GM23338 (cell line): ENCODE measurements around the gene RAB34. TPM values are rescaled to one million over a fixed set of nuclear protein-coding genes. Genes with fewer than 3 reads are reported as not detected.

Source experiments
- ATAC-seq: fragments of 200-7000 bp; cut with Tn5 transposase; 3 replicates; pipeline ENCODE4 v1.9.1; 2020
- DNase-seq: peaks from one replicate; pipeline ENCODE4 v3.0.0-alpha.2; 2015; ENCODE audit warnings: low spot score
- H2AFZ ChIP-seq: fragments of 200-600 bp; sonication (generic); 2 replicates; pipeline ENCODE4 v1.8.0; 2016; ENCODE audit warnings: antibody characterized with exemption, mild to moderate bottlenecking, moderate library complexity
- H3F3A ChIP-seq: fragments of 200-600 bp; sonication (generic); replicated peaks from 2 replicates; pipeline ENCODE4 v1.8.0; 2017; ENCODE audit warnings: antibody characterized with exemption, mixed run types, low read depth
- H3K27ac ChIP-seq: fragments of 200-600 bp; sonication (generic); 2 replicates; pipeline ENCODE4 v1.6.1; 2016; ENCODE audit warnings: low read depth
- H3K27me3 ChIP-seq: fragments of 200-600 bp; sonication (generic); 2 replicates; pipeline ENCODE4 v1.8.0; 2016; ENCODE audit warnings: mild to moderate bottlenecking, mixed run types, moderate library complexity; ENCODE audit not compliant: insufficient read depth
- H3K36me3 ChIP-seq: fragments of 200-600 bp; sonication (generic); 2 replicates; pipeline ENCODE4 v1.8.0; 2016; ENCODE audit warnings: mild to moderate bottlenecking; ENCODE audit not compliant: insufficient read depth
- H3K4me1 ChIP-seq: fragments of 200-600 bp; sonication (generic); 2 replicates; pipeline ENCODE4 v1.8.0; 2016; ENCODE audit warnings: mild to moderate bottlenecking, moderate library complexity; ENCODE audit not compliant: insufficient read depth
- H3K4me2 ChIP-seq: fragments of 200-600 bp; sonication (generic); 2 replicates; pipeline ENCODE4 v1.7.1; 2017; ENCODE audit warnings: mixed run types
- H3K4me3 ChIP-seq: fragments of 200-600 bp; sonication (generic); 2 replicates; pipeline ENCODE4 v1.6.1; 2016; ENCODE audit warnings: mixed run types
- H3K79me2 ChIP-seq: fragments of 200-600 bp; sonication (generic); replicated peaks from 2 replicates; pipeline ENCODE4 v1.8.0; 2017; ENCODE audit warnings: mild to moderate bottlenecking; ENCODE audit not compliant: insufficient read depth
- H3K9me2 ChIP-seq: fragments of 200-600 bp; sonication (generic); 2 replicates; pipeline ENCODE4 v1.8.0; 2017; ENCODE audit not compliant: insufficient read depth
- H4K20me1 ChIP-seq: fragments of 200-600 bp; sonication (generic); replicated peaks from 2 replicates; pipeline ENCODE4 v1.8.0; 2017; ENCODE audit warnings: mild to moderate bottlenecking; ENCODE audit not compliant: insufficient read depth
- H3K27ac Mint-ChIP-seq: 2 replicates; pipeline ENCODE4 v1.8.0; 2020; ENCODE audit warnings: inconsistent platforms, mild to moderate bottlenecking, moderate library complexity, mixed read lengths
- H3K27me3 Mint-ChIP-seq: 3 replicates; pipeline ENCODE4 v1.8.0; 2022; ENCODE audit warnings: low read depth, mild to moderate bottlenecking, moderate library complexity, mixed read lengths, inconsistent platforms; ENCODE audit not compliant: insufficient read depth, poor library complexity
- H3K36me3 Mint-ChIP-seq: 3 replicates; pipeline ENCODE4 v1.8.0; 2021; ENCODE audit warnings: low read depth, mild to moderate bottlenecking, inconsistent platforms, moderate library complexity, mixed read lengths
- H3K4me1 Mint-ChIP-seq: 3 replicates; pipeline ENCODE4 v1.8.0; 2020; ENCODE audit warnings: mild to moderate bottlenecking, inconsistent platforms, mixed read lengths
- H3K4me3 Mint-ChIP-seq: 3 replicates; pipeline ENCODE4 v1.8.0; 2021; ENCODE audit warnings: moderate library complexity, mild to moderate bottlenecking, inconsistent platforms, mixed read lengths
- H3K9me3 Mint-ChIP-seq: 3 replicates; pipeline ENCODE4 v1.8.0; 2020; ENCODE audit warnings: moderate library complexity, mild to moderate bottlenecking, inconsistent platforms, mixed read lengths
- CREB1 ChIP-seq: fragments of 250-450 bp; sonication (Bioruptor Pico); IDR thresholded peaks from 2 replicates; pipeline ENCODE4 v1.5.0; 2020; ENCODE audit warnings: low read depth, mild to moderate bottlenecking, moderate library complexity
- CTCF ChIP-seq, 2 experiments: fragments of 200-600 bp in 1 of 2; sonication (generic) in 1 of 2; conservative IDR thresholded peaks; 2 replicates each; pipeline versions ENCODE4 v1.5.1 to v1.6.1; 2016 to 2017; ENCODE audit warnings: antibody characterized with exemption in 2 of 2, low read depth in 2 of 2, mild to moderate bottlenecking in 2 of 2, moderate library complexity in 1 of 2
- ETS1 ChIP-seq: IDR thresholded peaks from 2 replicates; pipeline ENCODE4 v1.6.1; 2016; ENCODE audit warnings: antibody characterized with exemption
- EZH2 ChIP-seq: fragments of 200-600 bp; sonication (generic); IDR thresholded peaks from one replicate; pipeline ENCODE4 v1.8.0; 2017; ENCODE audit warnings: antibody characterized with exemption, mild to moderate bottlenecking, low read depth; ENCODE audit not compliant: unreplicated experiment
- EZH2phosphoT487 ChIP-seq: fragments of 200-600 bp; sonication (generic); IDR thresholded peaks from one replicate; pipeline ENCODE4 v1.8.1; 2018; ENCODE audit warnings: antibody characterized with exemption; ENCODE audit not compliant: unreplicated experiment
- JUNB ChIP-seq: IDR thresholded peaks from one replicate; pipeline ENCODE4 v1.6.1; 2016; ENCODE audit warnings: antibody characterized with exemption; ENCODE audit not compliant: unreplicated experiment
- NANOG ChIP-seq: IDR thresholded peaks from 2 replicates; pipeline ENCODE4 v1.6.1; 2016; ENCODE audit warnings: antibody characterized with exemption, borderline replicate concordance
- POLR2AphosphoS5 ChIP-seq: IDR thresholded peaks from 2 replicates; pipeline ENCODE4 v1.6.1; 2016; ENCODE audit warnings: antibody characterized with exemption, low read depth
- STAT1 ChIP-seq: IDR thresholded peaks from one replicate; pipeline ENCODE4 v1.6.1; 2016; ENCODE audit warnings: antibody characterized with exemption; ENCODE audit not compliant: unreplicated experiment
- ZNF114 ChIP-seq: fragments of 250-450 bp; sonication (Bioruptor Pico); IDR thresholded peaks from 2 replicates; pipeline ENCODE4 v1.5.0; 2020; ENCODE audit warnings: mild to moderate bottlenecking, moderate library complexity
- ZNF331 ChIP-seq: fragments of 250-450 bp; sonication (Bioruptor Pico); IDR thresholded peaks from 2 replicates; pipeline ENCODE4 v1.5.0; 2020; ENCODE audit warnings: low read depth, mild to moderate bottlenecking, moderate library complexity
- polyA plus RNA-seq: library from polyadenylated mRNA; unstranded; fragments of >200 nt; fragmentation: Nextera tagmentation; extraction: Ambion mirVana; gene quantifications from 2 replicates; pipeline ENCODE4 v1.2.1, GENCODE V29; 2016
- total RNA-seq: library from RNA; depleted of rRNA; stranded (reverse); fragments of >200 nt; shearing (Covaris generic); gene quantifications from 2 replicates; pipeline ENCODE4 v1.2.3, GENCODE V29; 2014
- TF ChIP-seq, protein P1 (sequence below): fragments of 250-450 bp; sonication (Bioruptor Pico); IDR thresholded peaks from 2 replicates; pipeline ENCODE4 v1.5.0; 2020; ENCODE audit warnings: mild to moderate bottlenecking, moderate library complexity
- TF ChIP-seq, protein P2 (sequence below): IDR thresholded peaks from one replicate; pipeline ENCODE4 v1.6.1; 2018; ENCODE audit warnings: antibody characterized with exemption; ENCODE audit not compliant: unreplicated experiment

The RAB34 gene
- total and polyA plus RNA-seq, 2 experiments from 2014 or later = 184 to 394 TPM

- peaks cover 30% of the 10 kb centered on the region for H3K27me3 Mint-ChIP-seq
- no peak within 1 kb of the TSS for H2AFZ ChIP-seq
Measured at GRCh38 chr17:28726226-28726626, 8.6 kb upstream of the RAB34 start, which contains the start of gene TLCD1. Gene TLCD1, minus strand, starts transcription at chr17:28726233. Its CDS starts 136 bp downstream, at chr17:28726097.

More at GRCh38 chr17:28726226-28726626, 8.6 kb upstream of the RAB34 start, which contains the start of gene TLCD1:
- H4K20me1 ChIP-seq = peaks cover 24% of the 10 kb centered on the region
- H3F3A ChIP-seq = peaks cover 59% of the 10 kb centered on the region
- TF ChIP-seq ZNF114 (CRISPR knock-in tag) = no peak
- TF ChIP-seq EZH2 = no peak
- TF ChIP-seq ZNF331 (CRISPR knock-in tag) = no peak
- TF ChIP-seq JUNB = no peak
- no peak for TF ChIP-seq STAT1
- TF ChIP-seq, protein P1, sequence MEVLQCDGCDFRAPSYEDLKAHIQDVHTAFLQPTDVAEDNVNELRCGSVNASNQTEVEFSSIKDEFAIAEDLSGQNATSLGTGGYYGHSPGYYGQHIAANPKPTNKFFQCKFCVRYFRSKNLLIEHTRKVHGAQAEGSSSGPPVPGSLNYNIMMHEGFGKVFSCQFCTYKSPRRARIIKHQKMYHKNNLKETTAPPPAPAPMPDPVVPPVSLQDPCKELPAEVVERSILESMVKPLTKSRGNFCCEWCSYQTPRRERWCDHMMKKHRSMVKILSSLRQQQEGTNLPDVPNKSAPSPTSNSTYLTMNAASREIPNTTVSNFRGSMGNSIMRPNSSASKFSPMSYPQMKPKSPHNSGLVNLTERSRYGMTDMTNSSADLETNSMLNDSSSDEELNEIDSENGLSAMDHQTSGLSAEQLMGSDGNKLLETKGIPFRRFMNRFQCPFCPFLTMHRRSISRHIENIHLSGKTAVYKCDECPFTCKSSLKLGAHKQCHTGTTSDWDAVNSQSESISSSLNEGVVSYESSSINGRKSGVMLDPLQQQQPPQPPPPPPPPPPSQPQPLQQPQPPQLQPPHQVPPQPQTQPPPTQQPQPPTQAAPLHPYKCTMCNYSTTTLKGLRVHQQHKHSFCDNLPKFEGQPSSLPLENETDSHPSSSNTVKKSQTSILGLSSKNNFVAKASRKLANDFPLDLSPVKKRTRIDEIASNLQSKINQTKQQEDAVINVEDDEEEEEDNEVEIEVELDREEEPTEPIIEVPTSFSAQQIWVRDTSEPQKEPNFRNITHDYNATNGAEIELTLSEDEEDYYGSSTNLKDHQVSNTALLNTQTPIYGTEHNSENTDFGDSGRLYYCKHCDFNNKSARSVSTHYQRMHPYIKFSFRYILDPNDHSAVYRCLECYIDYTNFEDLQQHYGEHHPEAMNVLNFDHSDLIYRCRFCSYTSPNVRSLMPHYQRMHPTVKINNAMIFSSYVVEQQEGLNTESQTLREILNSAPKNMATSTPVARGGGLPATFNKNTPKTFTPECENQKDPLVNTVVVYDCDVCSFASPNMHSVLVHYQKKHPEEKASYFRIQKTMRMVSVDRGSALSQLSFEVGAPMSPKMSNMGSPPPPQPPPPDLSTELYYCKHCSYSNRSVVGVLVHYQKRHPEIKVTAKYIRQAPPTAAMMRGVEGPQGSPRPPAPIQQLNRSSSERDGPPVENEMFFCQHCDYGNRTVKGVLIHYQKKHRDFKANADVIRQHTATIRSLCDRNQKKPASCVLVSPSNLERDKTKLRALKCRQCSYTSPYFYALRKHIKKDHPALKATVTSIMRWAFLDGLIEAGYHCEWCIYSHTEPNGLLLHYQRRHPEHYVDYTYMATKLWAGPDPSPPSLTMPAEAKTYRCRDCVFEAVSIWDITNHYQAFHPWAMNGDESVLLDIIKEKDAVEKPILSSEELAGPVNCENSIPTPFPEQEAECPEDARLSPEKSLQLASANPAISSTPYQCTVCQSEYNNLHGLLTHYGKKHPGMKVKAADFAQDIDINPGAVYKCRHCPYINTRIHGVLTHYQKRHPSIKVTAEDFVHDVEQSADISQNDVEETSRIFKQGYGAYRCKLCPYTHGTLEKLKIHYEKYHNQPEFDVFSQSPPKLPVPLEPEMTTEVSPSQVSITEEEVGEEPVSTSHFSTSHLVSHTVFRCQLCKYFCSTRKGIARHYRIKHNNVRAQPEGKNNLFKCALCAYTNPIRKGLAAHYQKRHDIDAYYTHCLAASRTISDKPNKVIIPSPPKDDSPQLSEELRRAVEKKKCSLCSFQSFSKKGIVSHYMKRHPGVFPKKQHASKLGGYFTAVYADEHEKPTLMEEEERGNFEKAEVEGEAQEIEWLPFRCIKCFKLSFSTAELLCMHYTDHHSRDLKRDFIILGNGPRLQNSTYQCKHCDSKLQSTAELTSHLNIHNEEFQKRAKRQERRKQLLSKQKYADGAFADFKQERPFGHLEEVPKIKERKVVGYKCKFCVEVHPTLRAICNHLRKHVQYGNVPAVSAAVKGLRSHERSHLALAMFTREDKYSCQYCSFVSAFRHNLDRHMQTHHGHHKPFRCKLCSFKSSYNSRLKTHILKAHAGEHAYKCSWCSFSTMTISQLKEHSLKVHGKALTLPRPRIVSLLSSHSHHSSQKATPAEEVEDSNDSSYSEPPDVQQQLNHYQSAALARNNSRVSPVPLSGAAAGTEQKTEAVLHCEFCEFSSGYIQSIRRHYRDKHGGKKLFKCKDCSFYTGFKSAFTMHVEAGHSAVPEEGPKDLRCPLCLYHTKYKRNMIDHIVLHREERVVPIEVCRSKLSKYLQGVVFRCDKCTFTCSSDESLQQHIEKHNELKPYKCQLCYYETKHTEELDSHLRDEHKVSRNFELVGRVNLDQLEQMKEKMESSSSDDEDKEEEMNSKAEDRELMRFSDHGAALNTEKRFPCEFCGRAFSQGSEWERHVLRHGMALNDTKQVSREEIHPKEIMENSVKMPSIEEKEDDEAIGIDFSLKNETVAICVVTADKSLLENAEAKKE = no peak
- no peak for TF ChIP-seq EZH2phosphoT487
- no peak for TF ChIP-seq ETS1
- no peak for TF ChIP-seq CREB1 (CRISPR knock-in tag)
- TF ChIP-seq CTCF (conservative IDR thresholded peaks at IDR 0.05; ENCODE audit: low read depth in 2 of 2) = no peak
- TF ChIP-seq, protein P2, sequence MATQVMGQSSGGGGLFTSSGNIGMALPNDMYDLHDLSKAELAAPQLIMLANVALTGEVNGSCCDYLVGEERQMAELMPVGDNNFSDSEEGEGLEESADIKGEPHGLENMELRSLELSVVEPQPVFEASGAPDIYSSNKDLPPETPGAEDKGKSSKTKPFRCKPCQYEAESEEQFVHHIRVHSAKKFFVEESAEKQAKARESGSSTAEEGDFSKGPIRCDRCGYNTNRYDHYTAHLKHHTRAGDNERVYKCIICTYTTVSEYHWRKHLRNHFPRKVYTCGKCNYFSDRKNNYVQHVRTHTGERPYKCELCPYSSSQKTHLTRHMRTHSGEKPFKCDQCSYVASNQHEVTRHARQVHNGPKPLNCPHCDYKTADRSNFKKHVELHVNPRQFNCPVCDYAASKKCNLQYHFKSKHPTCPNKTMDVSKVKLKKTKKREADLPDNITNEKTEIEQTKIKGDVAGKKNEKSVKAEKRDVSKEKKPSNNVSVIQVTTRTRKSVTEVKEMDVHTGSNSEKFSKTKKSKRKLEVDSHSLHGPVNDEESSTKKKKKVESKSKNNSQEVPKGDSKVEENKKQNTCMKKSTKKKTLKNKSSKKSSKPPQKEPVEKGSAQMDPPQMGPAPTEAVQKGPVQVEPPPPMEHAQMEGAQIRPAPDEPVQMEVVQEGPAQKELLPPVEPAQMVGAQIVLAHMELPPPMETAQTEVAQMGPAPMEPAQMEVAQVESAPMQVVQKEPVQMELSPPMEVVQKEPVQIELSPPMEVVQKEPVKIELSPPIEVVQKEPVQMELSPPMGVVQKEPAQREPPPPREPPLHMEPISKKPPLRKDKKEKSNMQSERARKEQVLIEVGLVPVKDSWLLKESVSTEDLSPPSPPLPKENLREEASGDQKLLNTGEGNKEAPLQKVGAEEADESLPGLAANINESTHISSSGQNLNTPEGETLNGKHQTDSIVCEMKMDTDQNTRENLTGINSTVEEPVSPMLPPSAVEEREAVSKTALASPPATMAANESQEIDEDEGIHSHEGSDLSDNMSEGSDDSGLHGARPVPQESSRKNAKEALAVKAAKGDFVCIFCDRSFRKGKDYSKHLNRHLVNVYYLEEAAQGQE = no peak
- TF ChIP-seq POLR2AphosphoS5 = no peak
- TF ChIP-seq NANOG = no peak
- H3K4me2 ChIP-seq = peak within 1 kb of the TSS; percentile 99
- peaks cover 22% of the 10 kb centered on the region for H3K79me2 ChIP-seq
- peak within 1 kb of the TSS; percentile 98 for H3K4me3 ChIP-seq
- no peaks in the 10 kb centered on the region for H3K27me3 ChIP-seq
- ATAC-seq (peak; percentile 14), DNase-seq (peak; percentile 83)
- no peaks in the 10 kb centered on the region for H3K9me2 ChIP-seq
- H3K4me1 ChIP-seq = peaks cover 35% of the 10 kb centered on the region
- Mint-ChIP-seq H3K36me3 (peaks cover 42% of the 10 kb centered on the region), H3K4me3 (peak within 1 kb of the TSS; percentile 94), H3K9me3 (peaks cover 3% of the 10 kb centered on the region; the same call in 2 of the 3 replicates), H3K4me1 (peaks cover 42% of the 10 kb centered on the region), H3K27ac (peak within 1 kb of the TSS; percentile 99)
- H3K36me3 ChIP-seq = peaks cover 30% of the 10 kb centered on the region
- peak within 1 kb of the TSS; percentile 99 for H3K27ac ChIP-seq
